GM12878 (cell line): ENCODE measurements around the gene ITGBL1. TPM values are rescaled to one million over a fixed set of nuclear protein-coding genes. Genes with fewer than 3 reads are reported as not detected.

Source experiments
- ATAC-seq: fragments of 200-7000 bp; cut with Tn5 transposase; 3 replicates; pipeline ENCODE4 v1.9.1; 2020; ENCODE audit warnings: mild to moderate bottlenecking, moderate library complexity
- BruUV-seq: library from RNA; stranded (reverse); fragments of 400-500 nt; replicated peaks from 2 replicates; lab custom pipeline; 2021; lab: Mats Ljungman, UMichigan
- CTCF ChIA-PET: fragments of 300-600 bp; sonication (Branson Sonifier 250); formaldehyde crosslinking; extraction: SDS; loops from one replicate; lab custom pipeline; 2021; ENCODE audit warnings: inconsistent platforms; lab: Yijun Ruan, JAX
- POLR2A ChIA-PET: fragments of 350-600 bp; formaldehyde crosslinking; extraction: SDS; loops from one replicate; lab custom pipeline; 2021; ENCODE audit warnings: inconsistent platforms; lab: Charles Lee
- RAD21 ChIA-PET: fragments of 300-600 bp; sonication (Branson Sonifier 250); formaldehyde crosslinking; loops from one replicate; lab custom pipeline; 2023; ENCODE audit warnings: antibody characterized with exemption; ENCODE audit not compliant: unreplicated experiment; lab: Charles Lee
- SMC1A ChIA-PET: fragments of 300-600 bp; sonication (Branson Sonifier 250); formaldehyde crosslinking; loops from one replicate; lab custom pipeline; 2023; ENCODE audit not compliant: unreplicated experiment, uncharacterized antibody; lab: Charles Lee
- DNase-seq: peaks from one replicate; pipeline ENCODE4 v3.0.0-alpha.2; 2011; ENCODE audit warnings: low read depth, low spot score
- FAIRE-seq: peaks from 3 replicates; lab custom pipeline; 2011; peaks lifted over from hg19 to GRCh38; lab: Jason Lieb, UNC
- H2AFZ ChIP-seq: 2 replicates; pipeline ENCODE4 v1.6.0; 2011; ENCODE audit warnings: low read depth, low read length, control low read depth; ENCODE audit not compliant: control insufficient read depth
- H3K27ac ChIP-seq: 2 replicates; pipeline ENCODE4 v1.5.1; 2011; ENCODE audit warnings: control low read depth; ENCODE audit not compliant: control insufficient read depth, insufficient read depth
- H3K27me3 ChIP-seq, 2 experiments: replicated peaks in 1 of 2; 2 replicates each; pipeline versions ENCODE4 v1.6.0 to v1.6.1; 2011; ENCODE audit warnings: low read length in 1 of 2; ENCODE audit not compliant: control insufficient read depth in 2 of 2, insufficient read depth in 2 of 2
- H3K36me3 ChIP-seq, 2 experiments: 2 replicates each; pipeline ENCODE4 v1.5.1; 2011; ENCODE audit warnings: low read length in 1 of 2; ENCODE audit not compliant: control insufficient read depth in 2 of 2, insufficient read depth in 2 of 2
- H3K4me1 ChIP-seq: 2 replicates; pipeline ENCODE4 v1.6.1; 2011; ENCODE audit warnings: mild to moderate bottlenecking, low read length, moderate library complexity, mixed read lengths; ENCODE audit not compliant: control insufficient read depth, insufficient read depth
- H3K4me2 ChIP-seq: 2 replicates; pipeline ENCODE4 v1.6.0; 2011; ENCODE audit warnings: control low read depth; ENCODE audit not compliant: control insufficient read depth, insufficient read depth
- H3K4me3 ChIP-seq: fragments of 200-600 bp; sonication (generic); 2 replicates; pipeline ENCODE4 v1.5.1; 2016
- H3K79me2 ChIP-seq: 2 replicates; pipeline ENCODE4 v1.6.0; 2011; ENCODE audit warnings: low read length; ENCODE audit not compliant: control insufficient read depth, insufficient read depth
- H3K9ac ChIP-seq: 2 replicates; pipeline ENCODE4 v1.8.0; 2011; ENCODE audit warnings: low read length, control low read depth, mixed read lengths; ENCODE audit not compliant: control insufficient read depth, insufficient read depth
- H3K9me3 ChIP-seq: replicated peaks from 3 replicates; pipeline ENCODE4 v1.5.1; 2011; ENCODE audit warnings: mild to moderate bottlenecking, low read length; ENCODE audit not compliant: control insufficient read depth, insufficient read depth
- H4K20me1 ChIP-seq: 2 replicates; pipeline ENCODE4 v1.6.0; 2011; ENCODE audit not compliant: control insufficient read depth, insufficient read depth
- GABPA ChIP-seq: IDR thresholded peaks from 2 replicates; pipeline ENCODE4 v1.6.1; 2014; ENCODE audit warnings: antibody characterized with exemption, low read depth, mild to moderate bottlenecking, inconsistent platforms
- GATAD2B ChIP-seq: fragments of 450-650 bp; conservative IDR thresholded peaks from 2 replicates; pipeline ENCODE4 v1.6.1; 2017; ENCODE audit warnings: low read depth, mild to moderate bottlenecking, moderate library complexity
- MTA3 ChIP-seq: IDR thresholded peaks from 2 replicates; pipeline ENCODE4 v1.6.1; 2012; ENCODE audit warnings: low read length, inconsistent platforms, borderline replicate concordance
- RAD51 ChIP-seq: fragments of 450-650 bp; IDR thresholded peaks from 2 replicates; pipeline ENCODE4 v1.6.1; 2016; ENCODE audit warnings: moderate library complexity, mild to moderate bottlenecking, inconsistent platforms
- SP1 ChIP-seq: IDR thresholded peaks from one replicate; pipeline ENCODE4 v1.6.1; 2011; ENCODE audit warnings: low read depth, low read length
- YBX1 ChIP-seq: fragments of 450-650 bp; IDR thresholded peaks from 2 replicates; pipeline ENCODE4 v1.6.1; 2016; ENCODE audit warnings: antibody characterized with exemption
- ZBTB4 ChIP-seq: fragments of 450-650 bp; formaldehyde crosslinking; IDR thresholded peaks from 2 replicates; pipeline ENCODE4 v1.4.0; 2022; ENCODE audit warnings: mild to moderate bottlenecking, moderate library complexity
- WGBS: methylation state at CpG from one replicate; pipeline ENCODE4 v1.1.6; 2016; ENCODE audit warnings: low lambda C conversion rate; ENCODE audit not compliant: insufficient replicate concordance, insufficient coverage; ENCODE audit errors: missing lambda C conversion rate; 5-methylcytosine and 5-hydroxymethylcytosine counted together
- in situ Hi-C: fragments of 300-500 bp; cut with MboI; formaldehyde crosslinking; loops from 9 replicates; pipeline ENCODE4 v1.14.3; 2018; ENCODE audit warnings: mixed read lengths
- intact Hi-C: fragments of 100-400 bp; cut with micrococcal nuclease; formaldehyde crosslinking; loops from one replicate; pipeline ENCODE4 v1.14.2; 2022; ENCODE audit not compliant: unreplicated experiment
- polyA plus RNA-seq, 11 experiments: library from polyadenylated mRNA; depleted of rRNA in 4 of 11; unstranded in 6 of 11; stranded (reverse) in 5 of 11; fragments of >200 nt; fragmentation: Nextera tagmentation in 4 of 11; fragmentation: Illumina TruSeq in 1 of 11; extraction: Ambion mirVana in 4 of 11; extraction: Trizol in 1 of 11; gene quantifications; 1 replicate in 1 of 11; 2 replicates in 10 of 11; pipeline versions ENCODE4 v1.2.1 to v1.2.3, GENCODE V29; 2011 to 2016; ENCODE audit warnings: inconsistent platforms in 2 of 11, missing spikeins in 2 of 11, low read depth in 1 of 11
- total RNA-seq, 4 experiments: library from RNA; depleted of rRNA in 3 of 4; stranded (reverse); fragments of >200 nt in 3 of 4; fragmentation: Illumina TruSeq in 1 of 4; extraction: Trizol in 1 of 4; gene quantifications; 2 replicates each; pipeline versions ENCODE4 v1.2.1 to v1.2.3, GENCODE V29; 2013 to 2021
- TF ChIP-seq, protein P1 (sequence below): fragments of 450-650 bp; IDR thresholded peaks from 2 replicates; pipeline ENCODE4 v1.6.1; 2017; ENCODE audit warnings: mild to moderate bottlenecking
- TF ChIP-seq, protein P2 (sequence below): IDR thresholded peaks from 2 replicates; pipeline ENCODE4 v1.6.1; 2012; ENCODE audit warnings: mild to moderate bottlenecking, low read depth, low read length

ITGBL1 gene
- total and polyA plus RNA-seq, 10 of the 15 experiments (the other 5 are each of a cell fraction or from before 2014, with no cell fraction given): 0.17 to 2.8 (median 0.28) TPM; not detected in 3

DNA sequence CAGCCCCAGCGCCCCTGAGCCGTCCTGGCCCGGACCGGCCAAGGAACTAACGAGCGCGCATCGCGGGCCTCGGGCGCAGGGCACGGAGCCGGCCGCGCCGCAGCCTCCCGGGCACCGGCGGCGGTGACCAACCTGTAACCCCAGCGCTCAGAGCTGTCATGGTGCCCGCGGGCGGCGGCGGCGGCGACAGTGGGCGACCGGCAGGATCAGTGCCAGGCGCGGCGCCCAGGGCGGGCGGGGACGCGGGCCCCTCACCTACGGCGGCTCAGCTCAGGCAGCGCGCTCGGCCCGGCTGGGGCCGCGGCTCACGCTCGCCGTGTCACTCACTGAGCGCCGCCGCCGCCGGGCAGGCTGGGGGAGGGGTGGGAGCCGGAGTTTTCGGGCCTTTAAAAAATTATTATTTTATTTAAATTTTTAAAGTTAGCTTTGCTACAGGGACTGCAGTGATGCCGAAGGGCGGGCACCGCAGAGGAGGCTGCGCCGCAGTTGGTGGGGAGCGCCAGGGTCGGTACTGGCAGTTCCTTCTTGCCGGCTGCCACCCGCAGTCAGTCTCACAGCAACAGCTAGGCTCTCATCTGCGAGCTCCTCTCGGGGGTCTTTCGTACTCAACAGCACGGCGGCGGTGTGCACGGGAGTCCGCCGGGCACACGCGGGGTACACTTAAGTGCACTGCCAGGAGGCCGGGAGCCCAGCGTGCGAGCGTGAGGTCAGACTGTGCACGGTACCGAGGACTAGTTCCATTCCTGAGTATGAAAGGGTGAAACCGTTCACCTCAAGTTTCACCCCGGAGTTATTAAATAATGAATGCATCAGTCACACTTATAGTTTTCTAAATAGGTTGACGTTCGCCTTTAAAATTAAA lies 36.1 kb upstream of the ITGBL1 start, which contains the start of gene NALCN (continued):
- no peak for TF ChIP-seq ZBTB4 (CRISPR knock-in tag)
- TF ChIP-seq RAD51: no peak
- TF ChIP-seq, all 136 proteins: peak for 0

DNA sequence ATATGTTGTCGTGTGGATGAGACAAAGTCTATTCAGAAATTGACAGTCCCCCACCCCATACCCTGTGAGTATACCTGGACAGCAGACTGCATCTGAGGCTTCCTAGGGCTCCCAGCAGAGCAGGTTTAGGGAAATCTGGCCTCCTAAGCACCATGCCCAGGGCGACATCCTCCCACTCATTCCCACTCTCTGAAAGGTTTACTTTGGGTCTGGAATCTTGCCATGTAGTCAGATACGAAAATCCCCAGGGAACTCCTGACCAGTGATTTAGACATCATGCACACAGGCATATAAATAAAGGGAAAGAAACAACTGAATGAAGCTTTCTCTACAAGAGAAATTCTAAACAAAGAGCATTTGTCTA lies 35.5 kb upstream of the ITGBL1 start:
- TF ChIP-seq GABPA: no peak
- no peak for TF ChIP-seq GATAD2B
- TF ChIP-seq, protein P1, sequence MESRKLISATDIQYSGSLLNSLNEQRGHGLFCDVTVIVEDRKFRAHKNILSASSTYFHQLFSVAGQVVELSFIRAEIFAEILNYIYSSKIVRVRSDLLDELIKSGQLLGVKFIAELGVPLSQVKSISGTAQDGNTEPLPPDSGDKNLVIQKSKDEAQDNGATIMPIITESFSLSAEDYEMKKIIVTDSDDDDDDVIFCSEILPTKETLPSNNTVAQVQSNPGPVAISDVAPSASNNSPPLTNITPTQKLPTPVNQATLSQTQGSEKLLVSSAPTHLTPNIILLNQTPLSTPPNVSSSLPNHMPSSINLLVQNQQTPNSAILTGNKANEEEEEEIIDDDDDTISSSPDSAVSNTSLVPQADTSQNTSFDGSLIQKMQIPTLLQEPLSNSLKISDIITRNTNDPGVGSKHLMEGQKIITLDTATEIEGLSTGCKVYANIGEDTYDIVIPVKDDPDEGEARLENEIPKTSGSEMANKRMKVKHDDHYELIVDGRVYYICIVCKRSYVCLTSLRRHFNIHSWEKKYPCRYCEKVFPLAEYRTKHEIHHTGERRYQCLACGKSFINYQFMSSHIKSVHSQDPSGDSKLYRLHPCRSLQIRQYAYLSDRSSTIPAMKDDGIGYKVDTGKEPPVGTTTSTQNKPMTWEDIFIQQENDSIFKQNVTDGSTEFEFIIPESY: no peak
- TF ChIP-seq YBX1: no peak
- TF ChIP-seq, protein P2, sequence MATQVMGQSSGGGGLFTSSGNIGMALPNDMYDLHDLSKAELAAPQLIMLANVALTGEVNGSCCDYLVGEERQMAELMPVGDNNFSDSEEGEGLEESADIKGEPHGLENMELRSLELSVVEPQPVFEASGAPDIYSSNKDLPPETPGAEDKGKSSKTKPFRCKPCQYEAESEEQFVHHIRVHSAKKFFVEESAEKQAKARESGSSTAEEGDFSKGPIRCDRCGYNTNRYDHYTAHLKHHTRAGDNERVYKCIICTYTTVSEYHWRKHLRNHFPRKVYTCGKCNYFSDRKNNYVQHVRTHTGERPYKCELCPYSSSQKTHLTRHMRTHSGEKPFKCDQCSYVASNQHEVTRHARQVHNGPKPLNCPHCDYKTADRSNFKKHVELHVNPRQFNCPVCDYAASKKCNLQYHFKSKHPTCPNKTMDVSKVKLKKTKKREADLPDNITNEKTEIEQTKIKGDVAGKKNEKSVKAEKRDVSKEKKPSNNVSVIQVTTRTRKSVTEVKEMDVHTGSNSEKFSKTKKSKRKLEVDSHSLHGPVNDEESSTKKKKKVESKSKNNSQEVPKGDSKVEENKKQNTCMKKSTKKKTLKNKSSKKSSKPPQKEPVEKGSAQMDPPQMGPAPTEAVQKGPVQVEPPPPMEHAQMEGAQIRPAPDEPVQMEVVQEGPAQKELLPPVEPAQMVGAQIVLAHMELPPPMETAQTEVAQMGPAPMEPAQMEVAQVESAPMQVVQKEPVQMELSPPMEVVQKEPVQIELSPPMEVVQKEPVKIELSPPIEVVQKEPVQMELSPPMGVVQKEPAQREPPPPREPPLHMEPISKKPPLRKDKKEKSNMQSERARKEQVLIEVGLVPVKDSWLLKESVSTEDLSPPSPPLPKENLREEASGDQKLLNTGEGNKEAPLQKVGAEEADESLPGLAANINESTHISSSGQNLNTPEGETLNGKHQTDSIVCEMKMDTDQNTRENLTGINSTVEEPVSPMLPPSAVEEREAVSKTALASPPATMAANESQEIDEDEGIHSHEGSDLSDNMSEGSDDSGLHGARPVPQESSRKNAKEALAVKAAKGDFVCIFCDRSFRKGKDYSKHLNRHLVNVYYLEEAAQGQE: no peak
- TF ChIP-seq ZBTB4 (CRISPR knock-in tag): no peak
- TF ChIP-seq SP1: no peak
- no peak for TF ChIP-seq MTA3
- Histone ChIP-seq H3K27me3 (no peaks in the 10 kb centered on the region; a peak in 1 of 4 replicates), H3K9ac (no peak overlapping the region), H3K4me1 (no peaks in the 10 kb centered on the region), H3K36me3 (no peaks in the 10 kb centered on the region), H4K20me1 (no peaks in the 10 kb centered on the region), H2AFZ (no peak overlapping the region), H3K79me2 (no peaks in the 10 kb centered on the region), H3K4me2 (no peak overlapping the region), H3K9me3 (no peaks in the 10 kb centered on the region), H3K27ac (no peak overlapping the region), H3K4me3 (no peak overlapping the region)
- DNase-seq (no peak), FAIRE-seq (no peak), ATAC-seq (no peak)
- in situ Hi-C loops (no loop called here), intact Hi-C loops (no loop called here)
- BruUV-seq: no TSS peak
- ChIA-PET SMC1A (no interaction called here), POLR2A (no interaction called here), RAD21 (no interaction called here), CTCF (no interaction called here)
- 52% methylated on average over 3 of the region's 3 CpGs for WGBS
